Measurements from ENCODE around the gene TCF15. TPM values are rescaled to one million over a fixed set of nuclear protein-coding genes. Genes with fewer than 3 reads are reported as not detected.
A peak's percentile ranks its signal among the peaks of the same experiment; 100 is the strongest.

Gene TCF15
- total RNA-seq, 4 donors from 2014 or later: not detected

DNA sequence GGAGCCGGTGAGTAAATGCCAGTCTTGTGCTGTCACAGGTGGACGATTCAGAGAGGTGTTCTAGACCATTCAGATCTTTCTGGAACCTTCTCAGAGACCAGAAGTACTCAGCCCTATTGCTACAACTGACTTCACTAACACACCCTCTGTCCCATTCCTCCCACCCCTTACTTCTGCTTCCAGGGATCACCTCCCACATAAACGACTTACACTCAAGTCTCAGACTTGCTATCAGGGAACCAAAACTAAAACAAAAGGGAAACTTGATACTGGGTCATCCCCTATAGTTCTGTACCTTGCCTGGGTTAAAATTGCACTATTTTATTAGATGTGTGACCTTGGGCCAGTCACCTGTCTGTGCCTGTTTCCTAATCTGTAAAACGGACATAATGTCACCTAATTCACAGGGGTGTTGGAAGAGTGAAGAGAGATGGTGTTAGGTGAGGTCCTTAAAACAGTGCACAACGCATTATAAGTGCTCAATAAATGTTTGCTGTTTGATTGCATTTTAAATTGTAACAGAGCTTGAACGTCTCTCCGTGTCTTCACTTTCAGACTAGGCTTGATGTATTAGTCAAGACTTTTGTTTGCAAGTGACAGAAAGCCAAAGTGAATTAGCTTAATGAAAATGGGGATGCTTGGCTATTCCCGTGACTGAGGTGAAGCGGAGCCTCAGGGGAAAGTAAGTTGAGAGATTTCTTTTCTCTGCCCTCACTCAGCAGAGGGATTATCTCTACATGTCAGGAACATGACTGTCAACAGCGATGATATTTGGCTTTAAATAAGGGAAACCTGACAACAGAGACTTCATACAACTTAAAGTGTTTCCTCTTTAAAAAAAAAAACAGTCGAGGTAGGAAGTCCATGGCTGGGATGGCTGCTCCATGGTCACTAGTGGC is 45.9 kb upstream of the TCF15 start:
- intact Hi-C loops (cut with DNase I; ENCODE audit: low total_unique reads): no loop called here

DNA sequence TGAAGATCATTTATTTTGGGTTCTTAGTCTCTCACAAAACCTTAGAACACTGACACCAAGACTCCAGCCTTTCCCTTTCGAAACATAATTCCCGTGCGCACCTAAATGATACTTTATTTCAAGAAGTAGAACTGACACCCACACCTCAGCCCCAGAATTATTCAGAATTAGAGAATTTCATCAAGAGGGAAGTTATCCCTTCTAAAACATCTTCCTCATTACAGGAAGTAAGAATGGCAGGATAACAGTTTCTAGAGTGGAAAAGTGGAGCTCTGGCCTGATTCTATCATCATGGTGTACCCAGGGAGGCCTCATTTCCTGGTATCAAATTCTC is 44.3 kb upstream of the TCF15 start:
- 95 to 96% methylated on average over 3 of the region's 3 CpGs for WGBS, 2 donors (ENCODE audit: low coverage in 1 of 2)
- Histone ChIP-seq H3K4me3 (no peak overlapping the region), H3K36me3 (no peaks in the 10 kb centered on the region), H3K4me1 (peaks cover 0 to 22% (median 12%) of the 10 kb centered on the region in 4 donors), H3K9me3 (no peaks in the 10 kb centered on the region), H3K27me3 (peaks cover 16% of the 10 kb centered on the region), H3K27ac (no peak overlapping the region)
- TF ChIP-seq, protein P1, sequence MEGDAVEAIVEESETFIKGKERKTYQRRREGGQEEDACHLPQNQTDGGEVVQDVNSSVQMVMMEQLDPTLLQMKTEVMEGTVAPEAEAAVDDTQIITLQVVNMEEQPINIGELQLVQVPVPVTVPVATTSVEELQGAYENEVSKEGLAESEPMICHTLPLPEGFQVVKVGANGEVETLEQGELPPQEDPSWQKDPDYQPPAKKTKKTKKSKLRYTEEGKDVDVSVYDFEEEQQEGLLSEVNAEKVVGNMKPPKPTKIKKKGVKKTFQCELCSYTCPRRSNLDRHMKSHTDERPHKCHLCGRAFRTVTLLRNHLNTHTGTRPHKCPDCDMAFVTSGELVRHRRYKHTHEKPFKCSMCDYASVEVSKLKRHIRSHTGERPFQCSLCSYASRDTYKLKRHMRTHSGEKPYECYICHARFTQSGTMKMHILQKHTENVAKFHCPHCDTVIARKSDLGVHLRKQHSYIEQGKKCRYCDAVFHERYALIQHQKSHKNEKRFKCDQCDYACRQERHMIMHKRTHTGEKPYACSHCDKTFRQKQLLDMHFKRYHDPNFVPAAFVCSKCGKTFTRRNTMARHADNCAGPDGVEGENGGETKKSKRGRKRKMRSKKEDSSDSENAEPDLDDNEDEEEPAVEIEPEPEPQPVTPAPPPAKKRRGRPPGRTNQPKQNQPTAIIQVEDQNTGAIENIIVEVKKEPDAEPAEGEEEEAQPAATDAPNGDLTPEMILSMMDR (IDR thresholded peaks at IDR 0.05): no peak
- TF ChIP-seq EP300 (IDR thresholded peaks at IDR 0.05; ENCODE audit: low read depth) (no peak), POLR2AphosphoS5 (IDR thresholded peaks at IDR 0.05) (no peak), POLR2A (IDR thresholded peaks at IDR 0.05) (no peak)
- in situ Hi-C loops (cut with MboI; ENCODE audit: low pct_ligation_motif_present in 1 of 4, low pct_unique_long_range_greater_than_20kb in 1 of 4, low sequenced_read_pairs in 3 of 4): loop anchor here in 1 of 4 donors (10.0 kb wide), 1 partner anchor 90 kb away; no protein-coding TSS in a partner anchor
- intact Hi-C loops (cut with DNase I; ENCODE audit: low total_unique reads): no loop called here
- no peak for DNase-seq

More for the DNA sequence above, 45.9 kb upstream of the TCF15 start:
- no peaks in the 10 kb centered on the region for H3K9me3 ChIP-seq
- H3K27me3 ChIP-seq: peaks cover 32% of the 10 kb centered on the region
- TF ChIP-seq EP300 (IDR thresholded peaks at IDR 0.05; ENCODE audit: low read depth): no peak
- TF ChIP-seq POLR2AphosphoS5 (IDR thresholded peaks at IDR 0.05): no peak
- TF ChIP-seq POLR2A (IDR thresholded peaks at IDR 0.05): no peak
- peaks cover 0 to 22% (median 12%) of the 10 kb centered on the region in 4 donors for H3K4me1 ChIP-seq
- no peak overlapping the region for H3K4me3 ChIP-seq
- no peak for DNase-seq
- no peaks in the 10 kb centered on the region for H3K36me3 ChIP-seq
- in situ Hi-C loops (cut with MboI; ENCODE audit: low pct_ligation_motif_present in 1 of 4, low pct_unique_long_range_greater_than_20kb in 1 of 4, low sequenced_read_pairs in 3 of 4): loop anchor here in 1 of 4 donors (10.0 kb wide), 1 partner anchor 91 kb away; no protein-coding TSS in a partner anchor
- no peak overlapping the region for H3K27ac ChIP-seq
- 73 to 74% methylated on average over 9 to 11 of the region's 11 CpGs for WGBS, 2 donors (ENCODE audit: low coverage in 1 of 2)

DNA sequence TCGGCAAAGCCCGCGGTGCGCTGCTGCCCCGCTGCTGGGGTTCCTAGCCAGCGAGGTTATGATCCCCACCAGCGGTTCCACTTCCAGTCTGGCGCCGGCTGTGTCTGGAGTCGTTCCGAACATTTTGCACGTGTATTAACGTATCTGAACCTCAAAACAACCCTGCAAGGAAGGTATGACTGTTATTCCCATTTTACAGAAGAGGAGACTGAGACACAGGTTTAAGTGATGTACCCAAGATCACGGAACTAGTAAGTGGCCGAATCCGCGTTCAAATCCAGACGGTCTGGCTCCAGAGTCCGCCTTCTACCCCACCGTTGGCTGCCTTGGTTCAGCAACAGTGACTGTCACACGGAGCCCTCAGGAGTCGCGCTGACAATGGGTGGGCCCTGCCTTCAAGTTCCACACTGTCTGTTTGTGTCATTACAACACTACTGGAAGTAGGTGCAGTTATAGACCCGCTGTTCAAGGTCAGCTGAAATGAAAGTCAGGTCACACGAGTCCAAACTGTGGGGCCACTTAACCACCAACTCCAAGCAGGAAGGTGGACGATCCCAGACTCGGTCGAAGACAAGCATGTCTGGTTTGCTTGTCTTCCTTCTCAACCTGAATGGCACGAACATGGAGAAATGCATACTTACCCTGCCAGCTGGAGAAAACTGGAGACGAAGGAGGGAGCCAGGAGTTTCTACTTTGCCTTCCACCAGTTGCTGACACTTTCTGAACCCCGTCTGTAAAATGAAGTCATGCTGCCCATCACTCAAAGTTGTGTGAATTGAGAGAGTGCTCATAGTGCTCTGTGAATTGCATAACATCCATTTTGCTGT is 43.7 kb upstream of the TCF15 start:
- peak; percentile 22 for DNase-seq
- H3K36me3 ChIP-seq: peaks cover 0 to 1% (median 0%) of the 10 kb centered on the region in 4 donors
- peak overlapping the region; percentile 14 to 80 (median 74) for H3K4me3 ChIP-seq
- intact Hi-C loops (cut with DNase I; ENCODE audit: low total_unique reads): no loop called here
- no peaks in the 10 kb centered on the region for H3K9me3 ChIP-seq
- H3K4me1 ChIP-seq: peaks cover 0 to 22% (median 12%) of the 10 kb centered on the region in 4 donors
- H3K27me3 ChIP-seq: peaks cover 10% of the 10 kb centered on the region
- TF ChIP-seq, protein P1 (IDR thresholded peaks at IDR 0.05): no peak
- TF ChIP-seq POLR2AphosphoS5 (IDR thresholded peaks at IDR 0.05) (no peak), EP300 (IDR thresholded peaks at IDR 0.05; ENCODE audit: low read depth) (no peak)
- in situ Hi-C loops (cut with MboI; ENCODE audit: low pct_ligation_motif_present in 1 of 4, low pct_unique_long_range_greater_than_20kb in 1 of 4, low sequenced_read_pairs in 3 of 4): loop anchor here in 1 of 4 donors (10.0 kb wide), 1 partner anchor 89 kb away; no protein-coding TSS in a partner anchor
- H3K27ac ChIP-seq: peak overlapping the region; percentile 76 to 89 (median 81)
- WGBS, 2 donors (ENCODE audit: low coverage in 1 of 2): 19 to 38% methylated on average over 1 to 30 of the region's 31 CpGs

DNA sequence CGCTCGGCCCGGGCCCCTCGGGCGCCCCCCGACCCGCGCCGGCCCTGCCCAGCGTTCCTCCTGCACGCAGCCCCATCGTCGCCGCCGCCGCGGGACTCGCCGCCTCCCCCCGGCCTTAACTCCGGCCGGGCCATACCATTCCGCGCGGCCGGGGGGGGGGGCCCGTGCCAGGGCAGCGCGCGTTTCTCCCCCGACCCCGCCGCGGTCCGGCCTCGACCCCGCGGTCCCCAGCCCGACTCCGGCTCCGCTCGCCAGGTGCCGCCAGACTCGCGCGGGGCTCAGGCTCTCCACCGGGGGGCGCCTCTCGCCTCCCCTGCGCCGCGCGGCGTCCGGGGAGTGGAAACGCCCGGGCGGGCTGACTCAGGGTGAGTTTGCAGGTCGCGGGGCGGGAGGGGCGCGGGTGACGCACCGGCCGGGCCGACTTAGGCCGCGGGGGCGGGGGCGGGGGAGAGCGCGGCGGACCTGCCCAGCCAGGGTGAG is 43.0 kb upstream of the TCF15 start, which contains the start of gene SRXN1:
SRXN1 (minus strand) TSS at position 91 of the 480 bp plus-strand sequence; CDS start at position 76, 15 bp downstream.
- intact Hi-C loops (cut with DNase I; ENCODE audit: low total_unique reads) (no loop called here), in situ Hi-C loops (cut with MboI; ENCODE audit: low pct_ligation_motif_present in 1 of 4, low pct_unique_long_range_greater_than_20kb in 1 of 4, low sequenced_read_pairs in 3 of 4) (loop anchor here in 1 of 4 donors (10.0 kb wide), 1 partner anchor 88 kb away; no protein-coding TSS in a partner anchor)
- 1% methylated on average over 14 of the region's 74 CpGs; no CpG with 5 or more reads in 1 of the 2 donors for WGBS, 2 donors (ENCODE audit: low coverage in 1 of 2)
- peaks cover 0 to 8% (median 3%) of the 10 kb centered on the region in 4 donors for H3K36me3 ChIP-seq
- peaks cover 4% of the 10 kb centered on the region for H3K27me3 ChIP-seq
- H3K4me1 ChIP-seq: peaks cover 0 to 22% (median 12%) of the 10 kb centered on the region in 4 donors
- TF ChIP-seq POLR2AphosphoS5 (IDR thresholded peaks at IDR 0.05): peak in 2 of 3 donors; percentile 48
- TF ChIP-seq, protein P1 (IDR thresholded peaks at IDR 0.05): peak in 4 of 5 experiments; percentile 17 to 58 (median 30)
- TF ChIP-seq EP300 (IDR thresholded peaks at IDR 0.05; ENCODE audit: low read depth): no peak
- peak; percentile 93 for DNase-seq
- H3K4me3 ChIP-seq: peak within 1 kb of the TSS; percentile 43 to 80 (median 74)
- H3K9me3 ChIP-seq: no peaks in the 10 kb centered on the region
- H3K27ac ChIP-seq: peak within 1 kb of the TSS; percentile 76 to 89 (median 81)

Measured in transverse colon (tissue), 4 donors.